HG02763 (cell line): ENCODE measurements around the gene ADPRH.

Experiments
- ATAC-seq: cut with Tn5 transposase; IDR thresholded peaks from one replicate; pipeline ENCODE4 v1.9.1; 2021; ENCODE audit warnings: mild to moderate bottlenecking, moderate library complexity; ENCODE audit not compliant: unreplicated experiment

The ADPRH gene

DNA sequence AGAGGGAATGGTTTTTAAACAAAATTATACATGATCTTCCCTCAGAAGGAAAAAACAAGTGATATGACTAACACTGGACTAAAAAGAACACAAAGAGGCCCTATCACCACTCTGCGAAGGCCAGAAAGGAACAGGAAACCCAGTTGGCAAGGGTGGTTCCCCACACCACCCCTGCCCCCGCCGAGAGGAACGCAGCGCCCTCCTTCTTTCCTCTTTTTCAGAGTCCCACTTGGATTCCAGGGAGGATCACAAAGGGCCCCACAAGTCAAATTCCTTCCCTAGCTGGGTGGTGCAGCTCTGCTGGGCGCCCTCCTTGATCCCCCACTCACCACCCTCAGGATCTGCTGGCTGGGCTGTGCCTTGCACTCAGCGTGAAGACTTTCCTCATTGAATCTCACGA, 48.2 kb downstream of the ADPRH start:
- ATAC-seq, result no peak

DNA sequence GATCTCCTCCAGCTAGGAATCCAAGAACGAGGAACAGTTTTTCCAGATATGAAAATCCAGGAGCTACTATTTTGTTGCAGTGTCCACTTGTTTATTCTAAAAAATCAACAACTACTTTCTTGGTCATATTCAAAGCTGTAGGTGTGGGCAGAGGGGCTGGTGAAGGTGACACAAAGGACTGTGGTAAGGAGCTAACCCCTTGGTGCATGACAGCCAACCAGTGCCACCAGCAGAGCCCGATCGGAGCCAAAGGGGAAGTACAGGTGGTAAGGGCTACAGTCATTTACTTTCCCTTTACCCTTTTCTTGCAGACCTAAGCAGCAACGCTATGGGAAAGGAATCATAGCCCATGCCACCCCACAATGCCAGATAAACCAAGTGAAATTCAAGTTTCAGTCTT, 49.1 kb downstream of the ADPRH start:
- ATAC-seq, result peak; percentile 53

DNA sequence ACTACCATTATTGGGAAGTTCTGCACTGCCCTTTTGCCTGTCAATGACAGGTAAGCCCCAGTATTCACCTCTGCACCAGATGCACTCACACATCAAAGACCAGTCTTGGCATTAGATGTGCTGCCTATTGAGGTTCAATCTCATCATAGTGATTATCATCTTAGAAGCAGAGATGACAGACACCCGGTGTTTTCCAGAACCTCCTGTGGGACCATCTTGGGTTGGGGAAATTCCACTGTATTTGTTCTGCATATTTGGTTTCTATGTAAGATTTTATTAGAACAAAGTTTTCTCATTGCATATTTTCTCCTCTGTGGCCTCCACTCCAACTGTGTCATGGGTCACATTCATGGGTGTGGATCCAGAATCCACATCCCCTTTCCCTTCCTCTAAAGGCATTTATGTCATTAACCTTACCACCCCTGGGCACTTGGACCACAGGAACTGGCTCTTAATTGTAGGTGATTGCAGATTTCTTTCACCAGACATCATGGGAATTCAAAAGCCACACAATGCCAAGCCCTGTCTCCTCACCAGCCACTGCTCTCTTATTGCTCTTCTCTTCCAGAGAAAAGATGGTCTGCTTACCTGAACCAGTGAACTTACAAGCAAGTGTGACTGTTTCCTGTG, 49.6 kb downstream of the ADPRH start:
- ATAC-seq, result peak; percentile 16

DNA sequence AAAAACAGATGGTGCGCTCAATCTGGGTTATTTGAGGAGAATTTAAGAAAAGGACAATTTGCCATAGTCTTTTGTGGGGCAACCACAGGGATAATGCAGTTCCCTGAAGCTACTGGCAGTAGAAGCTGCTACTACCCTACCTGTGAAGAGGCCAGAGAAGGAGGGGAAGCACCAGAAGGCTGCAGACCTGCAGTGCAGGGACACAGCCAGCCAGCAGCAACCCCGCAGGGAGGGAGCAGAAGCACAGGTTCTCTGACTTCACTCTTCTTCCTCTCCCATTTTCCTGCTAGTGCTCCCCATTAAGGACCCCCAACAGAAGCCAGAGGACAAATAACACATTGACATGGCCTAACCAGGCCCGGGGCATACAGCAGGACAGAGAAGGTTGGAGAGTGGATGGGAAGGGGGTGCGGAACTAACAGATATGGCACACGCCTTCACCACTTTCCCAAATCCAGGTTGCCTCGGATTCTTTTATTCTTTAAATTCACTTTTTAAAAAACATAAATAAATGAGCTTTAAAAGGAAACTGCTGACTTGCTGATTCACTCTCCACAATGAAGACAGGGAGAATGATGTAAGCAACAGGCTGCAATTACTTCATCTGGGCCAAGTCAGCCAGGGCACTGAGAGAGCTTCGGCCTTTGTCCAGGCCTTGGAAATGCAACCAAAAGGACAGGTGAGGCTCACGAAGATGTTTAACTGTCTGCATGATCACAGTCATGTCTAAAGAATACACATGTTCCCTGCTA, 51.0 kb downstream of the ADPRH start:
- ATAC-seq, result no peak

DNA sequence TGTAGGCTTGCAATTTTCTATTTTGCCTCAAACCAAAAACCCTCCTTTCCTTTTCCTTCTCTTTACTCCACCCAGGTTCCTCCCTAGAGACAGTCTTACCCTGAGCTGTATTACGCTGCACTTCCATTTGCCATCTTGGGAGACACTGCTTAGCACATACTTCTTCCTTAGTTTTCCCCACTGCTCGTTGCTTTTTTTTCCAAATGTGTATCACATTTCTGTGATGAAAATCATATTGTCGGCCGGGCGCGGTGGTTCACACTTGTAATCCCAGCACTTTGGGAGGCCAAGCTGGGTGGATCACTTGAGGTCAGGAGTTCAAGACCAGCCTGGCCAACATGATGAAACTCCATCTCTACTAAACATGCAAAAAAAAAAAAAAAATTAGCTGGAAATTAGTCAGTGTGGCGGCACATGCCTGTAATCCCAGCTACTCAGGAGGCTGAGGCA, 51.6 kb downstream of the ADPRH start:
- no peak for ATAC-seq

DNA sequence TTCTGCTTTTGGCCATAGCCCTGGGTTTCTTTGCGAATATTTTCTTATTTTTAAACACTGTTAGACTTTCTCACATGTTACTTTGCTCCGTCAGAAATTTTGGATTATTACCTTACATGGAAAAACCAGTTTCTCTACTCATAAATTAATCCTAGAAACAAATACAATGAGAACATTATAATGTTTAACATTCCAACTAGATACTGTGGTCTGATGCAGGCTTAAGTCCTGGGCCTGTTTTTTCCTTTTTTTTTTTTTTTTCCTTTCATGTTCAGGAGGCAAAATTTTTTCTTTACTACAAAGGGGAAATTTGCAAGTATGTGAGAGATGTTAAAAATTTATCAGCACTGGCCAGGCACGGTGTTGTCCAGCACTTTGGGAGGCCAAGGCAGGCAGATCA, 52.2 kb downstream of the ADPRH start:
- no peak for ATAC-seq

DNA sequence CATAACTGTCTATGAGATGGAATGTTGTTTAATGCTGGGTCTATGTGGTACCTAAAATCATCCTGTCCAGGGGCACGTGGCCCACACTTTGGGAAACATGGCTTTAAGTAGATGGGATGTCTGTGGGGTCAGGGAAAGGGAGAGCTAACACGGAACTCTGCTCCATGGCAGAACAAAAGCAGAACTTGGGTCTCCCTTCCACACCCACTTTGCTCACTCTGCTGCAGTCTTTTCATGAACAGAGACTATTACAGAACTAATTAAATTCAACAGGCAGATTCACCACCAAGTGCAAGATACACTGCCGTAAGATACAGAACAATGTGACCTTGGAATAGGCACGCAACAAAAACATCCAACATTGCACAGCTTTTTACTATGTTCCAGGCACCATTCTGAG, 52.9 kb downstream of the ADPRH start:
- ATAC-seq, result no peak

DNA sequence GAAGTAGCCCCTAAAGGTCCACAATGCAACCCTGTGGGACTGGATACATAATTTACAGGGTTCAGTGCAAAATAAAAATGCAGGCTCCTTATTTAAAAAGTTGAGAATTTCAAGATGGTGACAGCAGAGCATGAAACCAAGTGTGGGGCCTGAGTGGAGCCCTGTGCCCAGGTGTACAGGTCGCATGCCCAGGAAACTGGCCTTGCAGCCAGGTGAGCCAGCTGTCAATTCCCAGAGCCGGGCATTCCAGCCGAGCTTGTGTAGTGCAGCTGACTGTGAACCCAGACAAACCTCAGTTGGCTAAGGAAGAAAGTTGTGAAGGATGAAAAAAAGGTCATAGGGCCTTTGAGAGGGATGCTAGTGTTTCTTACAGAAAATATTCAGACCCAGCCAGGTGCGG, 53.5 kb downstream of the ADPRH start:
- no peak for ATAC-seq

DNA sequence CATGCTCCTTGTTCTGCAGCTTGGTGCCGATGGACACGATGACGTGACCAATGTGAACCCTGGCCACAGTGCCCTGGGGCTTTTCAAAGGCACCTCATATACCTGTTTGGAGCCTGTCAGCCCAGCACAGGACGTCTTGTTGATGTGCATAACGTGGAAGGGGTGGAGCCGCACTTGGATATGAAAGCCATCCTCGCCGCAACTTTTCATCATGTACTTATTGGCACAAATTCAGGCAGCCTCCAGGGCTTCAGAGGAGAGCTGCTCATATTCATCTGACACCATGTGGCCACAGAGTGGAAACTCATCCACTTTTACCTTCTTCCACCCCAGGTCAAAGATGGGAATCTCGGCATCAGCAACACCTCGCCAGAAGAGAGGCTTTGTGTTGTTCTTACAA, 56.4 kb downstream of the ADPRH start:
- no peak for ATAC-seq

DNA sequence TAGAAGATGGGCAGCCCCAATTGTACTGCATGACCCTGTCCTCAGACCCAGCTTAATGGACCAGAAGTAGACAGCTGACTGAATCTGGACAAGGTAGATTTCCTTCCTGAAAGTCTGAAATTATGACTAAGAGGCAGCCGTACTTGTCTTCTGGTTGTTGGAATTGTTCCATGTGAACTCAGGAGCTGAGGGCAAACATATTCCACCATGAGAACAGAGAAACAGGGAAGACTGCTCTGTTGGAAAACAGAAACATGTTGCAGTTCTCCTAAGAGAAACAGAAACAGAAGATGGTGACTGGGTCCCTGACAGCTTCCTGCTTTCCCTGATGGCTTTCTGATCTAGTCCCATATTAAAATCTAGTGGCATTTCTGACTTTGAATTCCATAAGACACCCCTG, 57.0 kb downstream of the ADPRH start:
- no peak for ATAC-seq

DNA sequence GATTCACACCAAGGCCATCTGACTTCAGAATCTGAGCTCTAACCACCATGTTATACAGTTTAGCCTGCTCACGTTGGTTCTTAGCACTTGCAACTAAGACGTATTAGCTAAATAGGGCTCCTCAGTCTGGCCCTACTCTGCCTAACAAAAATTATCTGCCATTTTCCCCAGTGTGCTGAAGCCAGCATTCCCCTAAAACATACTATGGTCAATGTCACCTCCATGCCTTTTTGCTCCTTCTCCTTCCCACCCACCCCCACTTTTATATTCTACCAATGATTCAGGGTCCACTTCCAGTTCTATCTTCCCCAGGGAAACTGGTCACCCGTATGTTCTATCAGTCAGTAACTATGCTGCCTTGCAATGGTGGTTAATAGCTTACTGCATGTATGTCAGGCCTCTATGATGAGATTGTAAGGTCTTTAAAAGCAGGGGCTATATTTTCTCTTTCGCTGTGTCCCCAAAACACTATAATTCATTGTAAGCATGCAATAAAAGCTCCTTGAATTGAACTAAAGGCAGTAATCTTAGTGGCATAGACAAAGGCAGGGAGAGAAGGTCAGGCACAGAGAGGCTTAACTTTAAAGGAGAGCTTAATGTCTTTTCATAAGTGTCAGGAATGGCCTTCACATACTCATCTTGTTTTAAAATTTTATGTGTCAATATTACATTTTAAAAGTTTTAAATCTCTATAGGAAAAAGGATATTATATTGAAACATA, 57.8 kb downstream of the ADPRH start:
- ATAC-seq, result no peak

DNA sequence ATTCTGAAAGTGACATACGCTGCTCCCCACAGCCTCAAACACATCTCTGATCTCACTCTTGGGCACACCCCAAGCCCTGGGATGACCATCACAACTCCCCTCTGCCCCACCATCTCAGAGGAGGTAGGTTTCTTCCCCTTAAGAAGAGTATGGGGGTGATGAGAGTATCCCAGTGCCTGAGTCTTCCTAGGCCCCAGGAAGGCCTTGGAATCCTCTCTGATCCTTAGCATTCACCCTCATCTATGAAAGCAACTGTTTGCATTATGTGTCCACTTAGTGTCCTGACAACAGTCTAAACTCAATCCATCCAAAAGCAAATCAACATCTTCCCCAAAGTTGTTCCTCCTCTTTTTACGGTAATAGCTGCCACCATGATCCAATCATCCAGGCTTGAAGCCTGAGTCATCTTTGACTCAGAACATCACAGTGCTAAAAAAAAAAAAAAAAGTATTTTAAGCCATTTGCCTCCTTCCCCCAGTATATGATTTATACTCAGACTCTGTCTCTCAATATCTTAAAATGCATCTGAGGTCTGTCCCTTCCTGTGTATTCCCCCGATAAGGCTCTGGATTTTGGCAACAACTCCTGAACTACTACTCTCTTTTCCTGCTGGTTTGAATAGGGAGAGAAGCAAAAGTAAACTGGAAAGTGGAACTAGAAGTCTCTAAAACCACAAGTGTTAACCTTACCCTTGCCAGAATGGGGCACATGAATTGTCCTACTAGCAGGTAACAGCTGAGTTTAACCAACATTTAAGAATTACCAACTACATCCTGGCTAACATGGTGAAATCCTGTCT, 58.6 kb downstream of the ADPRH start:
- ATAC-seq, result peak; percentile 36
